ENCODE measurements around the gene WFDC9.
"Not testable (repeated sequence)": the region's sequence is repeated elsewhere in the genome, so short reads cannot be mapped to it uniquely, and the experiment has no call there.

Gene WFDC9

GRCh38 chr20:45647441-45648050 lies 16.5 kb upstream of the WFDC9 start:
- Histone ChIP-seq H3K4me2 (ENCODE audit: low read depth, low read length, poor library complexity, severe bottlenecking) (no peak overlapping the region), H3K9me3 (ENCODE audit: insufficient read depth, low read length) (no peaks in the 10 kb centered on the region), H3K79me2 (ENCODE audit: insufficient read depth, low read length) (no peaks in the 10 kb centered on the region), H4K20me1 (ENCODE audit: low read depth, low read length) (no peaks in the 10 kb centered on the region), H3F3A (ENCODE audit: insufficient read depth) (no peaks in the 10 kb centered on the region), H3K27ac (ENCODE audit: low read depth, low read length) (no peak overlapping the region), H2AFZ (ENCODE audit: low read depth, low read length, severe bottlenecking) (no peak overlapping the region), H3K36me3 (ENCODE audit: low read length) (no peaks in the 10 kb centered on the region), H3K4me3 (ENCODE audit: insufficient read depth, low read length, poor library complexity, severe bottlenecking) (no peak overlapping the region), H3K9me2 (replicated peaks; ENCODE audit: insufficient read depth, low read length) (no peaks in the 10 kb centered on the region), H3K9ac (ENCODE audit: low read length) (no peak overlapping the region), H3K27me3 (ENCODE audit: low read length) (no peaks in the 10 kb centered on the region)
- TF ChIP-seq, protein P1, sequence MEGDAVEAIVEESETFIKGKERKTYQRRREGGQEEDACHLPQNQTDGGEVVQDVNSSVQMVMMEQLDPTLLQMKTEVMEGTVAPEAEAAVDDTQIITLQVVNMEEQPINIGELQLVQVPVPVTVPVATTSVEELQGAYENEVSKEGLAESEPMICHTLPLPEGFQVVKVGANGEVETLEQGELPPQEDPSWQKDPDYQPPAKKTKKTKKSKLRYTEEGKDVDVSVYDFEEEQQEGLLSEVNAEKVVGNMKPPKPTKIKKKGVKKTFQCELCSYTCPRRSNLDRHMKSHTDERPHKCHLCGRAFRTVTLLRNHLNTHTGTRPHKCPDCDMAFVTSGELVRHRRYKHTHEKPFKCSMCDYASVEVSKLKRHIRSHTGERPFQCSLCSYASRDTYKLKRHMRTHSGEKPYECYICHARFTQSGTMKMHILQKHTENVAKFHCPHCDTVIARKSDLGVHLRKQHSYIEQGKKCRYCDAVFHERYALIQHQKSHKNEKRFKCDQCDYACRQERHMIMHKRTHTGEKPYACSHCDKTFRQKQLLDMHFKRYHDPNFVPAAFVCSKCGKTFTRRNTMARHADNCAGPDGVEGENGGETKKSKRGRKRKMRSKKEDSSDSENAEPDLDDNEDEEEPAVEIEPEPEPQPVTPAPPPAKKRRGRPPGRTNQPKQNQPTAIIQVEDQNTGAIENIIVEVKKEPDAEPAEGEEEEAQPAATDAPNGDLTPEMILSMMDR (IDR thresholded peaks at IDR 0.05; ENCODE audit: insufficient read depth, low read length, poor library complexity, severe bottlenecking), result no peak
- TF ChIP-seq EZH2phosphoT487 (conservative IDR thresholded peaks at IDR 0.05; ENCODE audit: low read length), result no peak

DNA sequence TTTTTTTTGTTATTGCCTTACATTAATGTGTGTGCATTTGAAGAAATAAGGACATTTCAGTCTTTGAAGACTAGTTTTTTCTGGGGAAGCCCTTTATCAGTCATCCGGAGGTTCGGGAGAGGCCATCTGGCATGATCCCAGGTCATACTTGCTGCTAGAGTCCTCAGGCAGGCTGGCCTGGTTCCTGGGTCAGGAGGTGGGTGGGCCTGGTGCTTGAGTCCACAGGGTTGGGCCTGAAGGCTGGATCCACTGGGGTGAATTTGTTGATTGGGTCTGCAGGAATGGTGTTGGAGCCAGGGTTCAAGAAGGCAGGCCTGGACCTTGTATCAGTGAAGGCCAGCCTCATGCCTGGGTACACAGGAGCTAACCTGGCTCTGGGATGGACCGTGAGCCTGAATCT lies 15.8 kb upstream of the WFDC9 start:
- TF ChIP-seq, protein P1 (IDR thresholded peaks at IDR 0.05; ENCODE audit: insufficient read depth, low read length, poor library complexity, severe bottlenecking), result no peak
- Histone ChIP-seq H3F3A (ENCODE audit: insufficient read depth) (no peaks in the 10 kb centered on the region), H3K4me2 (ENCODE audit: low read depth, low read length, poor library complexity, severe bottlenecking) (no peak overlapping the region), H3K27ac (ENCODE audit: low read depth, low read length) (no peak overlapping the region), H3K36me3 (ENCODE audit: low read length) (no peaks in the 10 kb centered on the region), H3K9me2 (replicated peaks; ENCODE audit: insufficient read depth, low read length) (no peaks in the 10 kb centered on the region), H3K9ac (ENCODE audit: low read length) (no peak overlapping the region), H3K27me3 (ENCODE audit: low read length) (no peaks in the 10 kb centered on the region), H3K79me2 (ENCODE audit: insufficient read depth, low read length) (no peaks in the 10 kb centered on the region), H3K4me3 (ENCODE audit: insufficient read depth, low read length, poor library complexity, severe bottlenecking) (no peak overlapping the region), H2AFZ (ENCODE audit: low read depth, low read length, severe bottlenecking) (no peak overlapping the region), H4K20me1 (ENCODE audit: low read depth, low read length) (no peaks in the 10 kb centered on the region), H3K9me3 (ENCODE audit: insufficient read depth, low read length) (no peaks in the 10 kb centered on the region)

- not testable (repeated sequence) for H2AFZ ChIP-seq (ENCODE audit: low read depth, low read length, severe bottlenecking); H3K9me3 ChIP-seq (ENCODE audit: insufficient read depth, low read length); H3K9me2 ChIP-seq (replicated peaks; ENCODE audit: insufficient read depth, low read length); H3F3A ChIP-seq (ENCODE audit: insufficient read depth); H3K36me3 ChIP-seq (ENCODE audit: low read length); H3K79me2 ChIP-seq (ENCODE audit: insufficient read depth, low read length); H3K9ac ChIP-seq (ENCODE audit: low read length); H3K27ac ChIP-seq (ENCODE audit: low read depth, low read length); H4K20me1 ChIP-seq (ENCODE audit: low read depth, low read length); H3K4me3 ChIP-seq (ENCODE audit: insufficient read depth, low read length, poor library complexity, severe bottlenecking); H3K4me2 ChIP-seq (ENCODE audit: low read depth, low read length, poor library complexity, severe bottlenecking); H3K27me3 ChIP-seq (ENCODE audit: low read length)
Measured at GRCh38 chr20:45645869-45646268, 14.8 kb upstream of the WFDC9 start.

- not testable (repeated sequence) for H3K4me3 ChIP-seq (ENCODE audit: insufficient read depth, low read length, poor library complexity, severe bottlenecking); H3K4me2 ChIP-seq (ENCODE audit: low read depth, low read length, poor library complexity, severe bottlenecking); H3K27me3 ChIP-seq (ENCODE audit: low read length); H3K9ac ChIP-seq (ENCODE audit: low read length); H3K36me3 ChIP-seq (ENCODE audit: low read length); H3K9me3 ChIP-seq (ENCODE audit: insufficient read depth, low read length); H2AFZ ChIP-seq (ENCODE audit: low read depth, low read length, severe bottlenecking); H3K27ac ChIP-seq (ENCODE audit: low read depth, low read length); H3K79me2 ChIP-seq (ENCODE audit: insufficient read depth, low read length); H3F3A ChIP-seq (ENCODE audit: insufficient read depth); H4K20me1 ChIP-seq (ENCODE audit: low read depth, low read length); H3K9me2 ChIP-seq (replicated peaks; ENCODE audit: insufficient read depth, low read length)
Measured at GRCh38 chr20:45641076-45641475, 10.0 kb upstream of the WFDC9 start.
